ENCODE data around the gene TGFBRAP1.

TGFBRAP1 gene

DNA sequence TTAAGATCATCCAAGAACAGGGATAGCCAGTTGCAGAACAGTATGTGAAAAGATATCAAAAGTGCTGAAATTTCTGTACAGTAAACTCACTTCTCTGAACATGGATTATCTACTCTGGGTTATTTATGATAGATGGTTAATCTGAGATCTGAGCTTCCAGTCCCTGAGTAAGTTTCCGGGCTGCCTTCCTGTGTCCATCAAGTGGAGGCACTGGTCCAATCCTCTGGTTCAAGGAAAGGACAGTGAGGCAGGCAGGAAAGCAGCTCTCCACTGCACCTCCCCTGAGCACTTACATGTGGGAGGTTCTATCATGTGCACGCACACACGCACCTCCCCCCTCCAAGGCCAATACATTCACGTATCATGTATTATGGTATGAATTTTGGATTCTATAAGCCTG is 55.5 kb downstream of the TGFBRAP1 start:
- ChIA-PET CTCF (interaction anchor here (1.1 kb wide), 1 partner anchor 36 kb away, joined by 3 read pairs; no protein-coding TSS in a partner anchor), POLR2A (ENCODE audit: low non-redundant PET) (no interaction called here)
- TF ChIP-seq, protein P1, sequence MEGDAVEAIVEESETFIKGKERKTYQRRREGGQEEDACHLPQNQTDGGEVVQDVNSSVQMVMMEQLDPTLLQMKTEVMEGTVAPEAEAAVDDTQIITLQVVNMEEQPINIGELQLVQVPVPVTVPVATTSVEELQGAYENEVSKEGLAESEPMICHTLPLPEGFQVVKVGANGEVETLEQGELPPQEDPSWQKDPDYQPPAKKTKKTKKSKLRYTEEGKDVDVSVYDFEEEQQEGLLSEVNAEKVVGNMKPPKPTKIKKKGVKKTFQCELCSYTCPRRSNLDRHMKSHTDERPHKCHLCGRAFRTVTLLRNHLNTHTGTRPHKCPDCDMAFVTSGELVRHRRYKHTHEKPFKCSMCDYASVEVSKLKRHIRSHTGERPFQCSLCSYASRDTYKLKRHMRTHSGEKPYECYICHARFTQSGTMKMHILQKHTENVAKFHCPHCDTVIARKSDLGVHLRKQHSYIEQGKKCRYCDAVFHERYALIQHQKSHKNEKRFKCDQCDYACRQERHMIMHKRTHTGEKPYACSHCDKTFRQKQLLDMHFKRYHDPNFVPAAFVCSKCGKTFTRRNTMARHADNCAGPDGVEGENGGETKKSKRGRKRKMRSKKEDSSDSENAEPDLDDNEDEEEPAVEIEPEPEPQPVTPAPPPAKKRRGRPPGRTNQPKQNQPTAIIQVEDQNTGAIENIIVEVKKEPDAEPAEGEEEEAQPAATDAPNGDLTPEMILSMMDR (conservative IDR thresholded peaks at IDR 0.05; ENCODE audit: low read depth) = no peak
- no peak for DNase-seq (ENCODE audit: low spot score)
- no peak overlapping the region for H3K27ac ChIP-seq

DNA sequence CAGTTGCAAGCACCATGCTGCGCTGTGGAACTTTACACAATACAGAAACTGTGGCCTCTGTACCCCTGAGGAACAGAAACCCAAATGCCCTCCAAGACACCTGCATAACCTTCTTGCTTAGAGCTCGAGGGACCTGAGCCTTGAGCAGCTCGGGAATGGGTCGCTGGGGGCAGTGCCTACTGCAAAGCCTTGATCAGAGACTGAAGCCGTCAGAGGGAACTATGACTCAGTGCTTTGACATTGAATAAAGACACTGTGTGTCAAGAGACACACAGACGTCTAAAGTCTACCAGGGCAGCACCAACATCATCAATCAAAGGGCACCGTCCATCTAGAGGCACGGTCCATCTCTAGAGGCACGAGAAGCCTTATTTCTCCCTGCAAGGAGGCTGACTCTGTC is 57.4 kb downstream of the TGFBRAP1 start:
- H3K27ac ChIP-seq = no peak overlapping the region
- DNase-seq (ENCODE audit: low spot score) = no peak
- CTCF ChIA-PET = no interaction called here
- TF ChIP-seq, protein P1 (conservative IDR thresholded peaks at IDR 0.05; ENCODE audit: low read depth) = no peak
- POLR2A ChIA-PET (ENCODE audit: low non-redundant PET) = no interaction called here

DNA sequence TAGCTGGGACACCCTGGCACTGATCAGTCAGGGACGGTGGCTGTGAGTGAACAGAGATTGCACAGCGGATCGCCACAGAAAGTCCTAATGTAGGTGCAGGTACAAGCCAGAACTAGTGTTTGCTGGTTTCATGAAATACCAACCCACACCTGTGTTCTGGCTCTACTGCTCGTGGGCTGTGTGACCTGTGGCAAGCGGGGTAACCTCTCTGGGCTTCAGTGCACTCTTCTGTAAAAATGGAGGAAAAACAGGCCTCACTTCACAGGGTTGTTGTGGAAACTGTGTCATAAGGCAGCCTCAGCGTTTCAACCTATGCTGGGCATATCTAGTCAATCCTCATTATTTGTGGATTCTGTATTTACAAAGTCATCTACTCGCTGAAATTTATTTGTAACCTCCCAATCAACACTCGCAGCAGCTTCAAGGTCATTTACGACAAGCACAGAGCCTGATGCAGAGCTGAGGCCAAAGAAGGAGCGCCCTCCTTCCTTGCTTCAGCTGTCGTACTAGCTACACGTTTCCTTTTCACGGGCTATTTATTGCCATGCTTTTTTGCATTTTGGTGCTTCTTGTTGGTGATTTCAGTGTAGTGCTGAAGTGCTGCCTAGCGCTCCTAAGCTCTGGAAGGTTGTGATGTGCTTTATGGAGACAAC is 58.0 kb downstream of the TGFBRAP1 start:
- POLR2A ChIA-PET (ENCODE audit: low non-redundant PET) = no interaction called here
- CTCF ChIA-PET = no interaction called here
- TF ChIP-seq, protein P1 (conservative IDR thresholded peaks at IDR 0.05; ENCODE audit: low read depth) = no peak
- H3K27ac ChIP-seq = no peak overlapping the region
- no peak for DNase-seq (ENCODE audit: low spot score)

DNA sequence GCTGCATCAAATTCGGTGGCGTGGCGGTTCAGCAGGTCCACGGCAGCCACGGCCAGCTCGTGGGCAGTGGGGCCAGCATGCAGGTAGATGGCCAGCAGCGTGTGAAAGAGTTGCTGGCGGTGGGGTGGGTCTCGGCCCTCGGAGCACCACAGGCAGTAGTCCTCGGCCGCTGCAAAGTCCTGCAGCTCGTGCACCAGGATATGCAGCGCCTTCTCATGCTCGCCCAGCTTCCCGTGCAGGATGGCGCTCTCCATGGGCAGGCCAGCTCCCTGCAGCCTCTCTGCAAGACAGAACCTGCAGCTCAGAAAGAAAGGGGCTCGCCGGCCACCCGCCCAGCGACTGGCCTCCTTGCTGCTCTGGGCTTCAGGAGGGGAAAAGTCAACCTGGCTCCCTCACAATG is 60.1 kb downstream of the TGFBRAP1 start:
- CTCF ChIA-PET = interaction anchor here (0.6 kb wide), 1 partner anchor 831 kb away, joined by 4 read pairs; no protein-coding TSS in a partner anchor
- TF ChIP-seq, protein P1 (conservative IDR thresholded peaks at IDR 0.05; ENCODE audit: low read depth) = no peak
- no peak for DNase-seq (ENCODE audit: low spot score)
- POLR2A ChIA-PET (ENCODE audit: low non-redundant PET) = no interaction called here
- H3K27ac ChIP-seq = no peak overlapping the region

DNA sequence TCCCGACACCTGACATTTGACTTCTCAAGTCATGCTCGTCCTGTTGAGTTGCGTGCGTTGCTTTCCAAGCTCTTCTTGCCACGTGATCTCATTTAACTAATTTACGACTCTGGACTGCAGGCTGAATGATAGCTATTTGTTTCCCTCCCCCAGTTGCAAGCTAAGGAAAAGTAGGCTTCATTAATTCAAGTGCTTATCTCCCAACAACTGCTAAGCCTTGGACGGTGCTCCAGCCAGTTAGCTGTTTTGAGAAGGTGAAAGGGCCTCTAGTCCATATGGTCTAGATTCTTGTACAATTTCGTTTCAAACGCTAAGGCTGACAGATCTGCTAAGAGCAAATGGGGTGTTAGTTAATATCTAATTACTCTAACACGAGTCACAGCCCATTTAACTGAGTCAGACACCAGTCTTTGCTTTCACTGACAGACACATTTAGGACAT is 66.9 kb downstream of the TGFBRAP1 start:
- TF ChIP-seq, protein P1 (conservative IDR thresholded peaks at IDR 0.05; ENCODE audit: low read depth) = no peak
- ChIA-PET CTCF (no interaction called here), POLR2A (ENCODE audit: low non-redundant PET) (no interaction called here)
- DNase-seq (ENCODE audit: low spot score) = peak; percentile 13
- no peak overlapping the region for H3K27ac ChIP-seq

DNA sequence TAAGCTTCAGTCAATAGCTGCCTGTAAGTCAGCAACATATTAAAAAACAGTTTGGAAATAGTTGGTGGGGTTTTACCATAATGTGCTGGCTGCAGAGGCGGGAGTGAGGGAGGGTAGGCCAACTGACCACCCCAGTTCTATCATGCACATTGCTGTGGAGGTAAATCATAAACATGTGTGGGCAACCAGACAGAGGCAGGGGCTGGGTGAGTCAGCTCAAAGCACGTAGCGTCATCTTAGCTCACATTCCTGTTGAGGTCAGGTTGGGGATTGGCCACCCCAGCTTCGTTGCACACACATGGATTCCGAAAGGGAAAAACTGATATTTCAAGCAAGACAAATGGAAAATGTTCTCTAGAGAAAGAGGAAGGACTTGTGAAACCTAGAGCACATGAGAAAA is 68.5 kb downstream of the TGFBRAP1 start:
- peak; percentile 89 for DNase-seq (ENCODE audit: low spot score)
- POLR2A ChIA-PET (ENCODE audit: low non-redundant PET) = no interaction called here
- TF ChIP-seq, protein P1 (conservative IDR thresholded peaks at IDR 0.05; ENCODE audit: low read depth) = no peak
- H3K27ac ChIP-seq = peak overlapping the region; percentile 49
- CTCF ChIA-PET = no interaction called here

Measured in RWPE1 (cell line).